Stimulated activated CD8-positive, alpha-beta memory T cell treated with anti-CD3 and anti-CD28 coated beads, Interleukin-4, amount 100 ng/mL, for 48 hours (primary cell): ENCODE measurements around the gene ZBTB4.

Source experiments
- DNase-seq: peaks from one replicate; pipeline ENCODE4 v3.0.0-alpha.2; 2020

Gene ZBTB4

DNA sequence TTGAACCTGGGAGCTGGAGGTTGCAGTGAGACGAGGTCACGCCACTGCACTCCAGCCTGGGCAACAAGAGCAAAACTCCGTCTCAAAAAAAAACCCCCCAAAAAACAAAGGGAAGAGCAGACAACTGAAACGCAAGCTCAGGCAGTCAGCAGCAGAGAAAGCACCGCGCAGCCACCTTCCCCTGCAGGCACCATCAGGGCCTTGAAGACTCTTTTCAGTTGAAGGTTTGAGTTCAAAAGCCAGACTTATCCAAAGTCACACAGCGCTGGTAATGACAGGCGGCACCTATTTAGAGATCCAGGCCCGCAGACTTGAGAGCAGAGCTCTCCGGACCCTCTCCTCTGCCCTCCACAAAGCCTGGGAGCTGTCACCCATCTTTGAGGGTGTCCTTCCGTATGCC lies 11.1 kb downstream of the ZBTB4 start:
- DNase-seq, result no peak

DNA sequence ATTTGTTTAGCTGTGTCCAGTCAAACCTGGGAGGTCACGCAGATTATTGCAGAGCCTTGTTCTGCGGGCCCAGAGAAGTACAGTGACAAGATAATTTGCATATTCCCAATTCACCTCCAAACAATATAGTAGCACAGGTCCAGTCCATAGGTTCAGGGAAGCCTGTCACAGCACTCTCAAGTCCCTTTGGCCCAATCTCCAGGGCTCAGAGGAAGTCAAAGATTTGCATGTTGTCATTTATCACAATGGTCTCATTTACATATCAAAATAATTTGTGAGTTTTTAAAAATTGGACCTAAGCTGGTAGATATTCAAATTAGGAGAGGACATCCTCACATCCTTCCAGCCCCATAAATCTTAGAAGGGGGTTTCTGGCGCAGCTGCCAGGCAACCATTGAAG lies 11.9 kb downstream of the ZBTB4 start:
- no peak for DNase-seq

DNA sequence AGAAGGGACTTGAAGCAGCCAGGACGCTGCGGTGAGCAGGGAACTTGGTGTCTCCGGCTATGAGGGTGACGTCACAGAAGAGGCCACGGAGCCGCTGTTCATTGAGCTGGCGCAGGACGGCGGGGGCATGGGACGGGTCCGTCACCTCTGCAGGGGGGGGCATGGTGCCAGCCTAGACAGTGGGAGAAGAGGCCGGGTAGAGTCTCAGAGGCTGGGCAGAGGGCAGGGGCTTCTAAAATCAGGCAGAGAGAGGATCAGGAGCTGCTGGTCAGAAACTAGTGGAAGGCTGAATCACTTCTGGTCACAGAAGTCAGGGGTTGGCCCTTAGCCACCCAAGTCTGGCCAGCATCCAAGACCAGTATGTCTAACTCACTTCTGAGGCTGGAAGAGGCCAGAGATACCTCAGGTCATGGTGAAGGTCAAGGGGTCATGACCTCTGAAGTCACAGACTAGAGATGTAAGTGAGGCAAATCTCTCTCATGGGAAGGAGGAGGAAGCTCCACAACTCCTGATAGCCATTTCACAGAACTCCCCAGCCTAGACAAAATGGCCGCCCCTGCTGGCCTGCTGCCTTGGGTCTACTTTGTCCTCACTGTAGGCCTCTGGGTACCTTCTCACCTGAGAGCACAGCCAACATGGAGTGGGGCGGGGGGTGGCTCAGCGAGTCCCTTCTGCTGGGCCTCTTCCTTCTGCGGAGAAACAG lies 12.6 kb downstream of the ZBTB4 start:
- no peak for DNase-seq

GRCh38 chr17:7466318-7466638 lies 13.2 kb downstream of the ZBTB4 start:
- no peak for DNase-seq

DNA sequence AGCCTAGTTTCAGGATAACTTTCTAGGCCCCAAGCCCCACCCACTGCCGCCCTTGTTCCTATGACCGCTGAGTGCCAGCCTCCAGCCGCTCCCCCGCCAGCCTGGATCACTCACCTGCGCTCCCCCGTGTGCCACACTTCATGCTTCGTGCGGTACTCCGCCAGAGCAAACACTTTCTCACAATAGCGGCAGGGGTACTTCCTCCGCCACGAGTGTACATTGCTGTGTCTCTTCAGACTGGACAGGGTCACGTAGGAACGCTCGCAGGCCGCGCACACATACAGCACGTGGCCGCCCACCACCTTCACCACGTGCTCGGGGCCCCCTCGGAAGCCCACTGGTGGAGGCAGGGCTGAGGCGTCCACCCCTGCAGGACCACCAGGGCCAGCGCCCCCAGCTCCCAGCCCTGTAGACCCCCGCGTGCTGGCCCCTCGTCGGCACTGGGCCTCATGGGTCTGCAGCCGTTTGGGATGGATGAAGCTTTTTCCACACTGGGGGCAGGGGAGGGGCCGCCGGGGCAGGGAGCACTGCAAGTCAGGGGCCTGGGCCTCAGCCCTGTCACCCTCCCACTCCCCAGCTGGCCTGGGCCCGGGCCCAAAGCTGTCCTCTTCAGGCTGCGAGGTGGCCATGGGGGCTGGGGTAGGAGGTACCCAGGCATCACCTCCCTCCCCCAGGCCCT lies 13.7 kb downstream of the ZBTB4 start:
- DNase-seq, result no peak

DNA sequence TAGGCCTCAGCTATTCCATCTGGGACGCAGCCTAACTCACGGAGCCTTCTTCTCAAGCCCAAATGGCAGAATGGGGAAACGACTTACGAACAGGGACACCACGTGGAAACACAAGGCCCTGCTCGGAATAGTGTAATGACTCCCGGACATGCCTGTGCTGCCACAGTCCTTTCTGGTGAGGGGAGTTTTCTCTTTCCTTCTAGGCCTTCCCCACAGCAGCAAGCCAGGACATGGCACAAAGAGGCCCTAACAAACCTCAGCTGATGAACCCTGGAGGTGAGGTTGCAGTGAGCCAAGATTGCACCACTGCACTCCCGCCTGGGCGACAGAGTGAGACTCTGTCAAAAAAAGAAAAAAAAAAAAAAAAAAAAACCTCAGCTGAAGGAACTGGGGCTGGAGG lies 15.3 kb downstream of the ZBTB4 start:
- DNase-seq, result no peak

- no peak for DNase-seq
Measured at GRCh38 chr17:7463372-7463846, 16.0 kb downstream of the ZBTB4 start.

GRCh38 chr17:7462474-7463371 lies 16.7 kb downstream of the ZBTB4 start:
- no peak for DNase-seq

DNA sequence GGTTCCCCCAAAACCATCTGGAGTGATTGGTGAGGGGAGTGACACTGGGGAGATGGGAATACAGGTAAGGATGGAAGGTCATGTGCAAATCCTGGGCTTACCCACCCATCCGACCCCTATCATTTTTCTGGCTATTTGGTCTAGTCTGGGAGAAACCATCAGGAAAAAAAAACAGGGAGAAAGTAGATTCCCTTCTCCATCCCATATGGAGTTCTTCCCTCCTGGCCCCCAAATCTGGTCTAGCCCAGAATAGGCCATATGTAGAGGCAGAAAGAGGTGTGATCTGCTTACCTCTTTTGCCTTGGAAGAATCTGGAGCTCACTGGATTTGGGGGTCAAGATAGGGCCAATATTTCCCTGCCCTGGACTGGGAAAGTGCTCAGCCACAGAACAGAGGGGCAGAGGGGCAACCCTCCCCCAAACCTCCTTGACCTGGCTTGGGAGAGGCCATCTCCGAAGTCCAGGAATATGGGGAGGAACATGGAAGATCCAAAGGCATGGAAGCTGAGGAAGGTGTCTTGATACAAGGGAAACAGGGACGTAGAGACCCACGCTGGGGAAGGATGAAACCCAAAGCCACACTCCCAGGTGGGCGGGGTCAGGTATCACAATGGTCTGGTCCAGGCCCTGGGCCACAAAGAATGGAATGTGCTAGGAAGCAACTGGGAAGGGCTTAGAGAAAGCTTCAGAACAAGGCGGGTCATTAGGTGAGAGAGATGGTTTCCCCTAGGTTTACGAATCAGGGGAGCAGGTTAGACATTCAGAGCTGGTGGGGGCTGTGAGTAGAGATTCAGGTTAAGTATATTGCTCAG lies 18.4 kb downstream of the ZBTB4 start:
- no peak for DNase-seq

DNA sequence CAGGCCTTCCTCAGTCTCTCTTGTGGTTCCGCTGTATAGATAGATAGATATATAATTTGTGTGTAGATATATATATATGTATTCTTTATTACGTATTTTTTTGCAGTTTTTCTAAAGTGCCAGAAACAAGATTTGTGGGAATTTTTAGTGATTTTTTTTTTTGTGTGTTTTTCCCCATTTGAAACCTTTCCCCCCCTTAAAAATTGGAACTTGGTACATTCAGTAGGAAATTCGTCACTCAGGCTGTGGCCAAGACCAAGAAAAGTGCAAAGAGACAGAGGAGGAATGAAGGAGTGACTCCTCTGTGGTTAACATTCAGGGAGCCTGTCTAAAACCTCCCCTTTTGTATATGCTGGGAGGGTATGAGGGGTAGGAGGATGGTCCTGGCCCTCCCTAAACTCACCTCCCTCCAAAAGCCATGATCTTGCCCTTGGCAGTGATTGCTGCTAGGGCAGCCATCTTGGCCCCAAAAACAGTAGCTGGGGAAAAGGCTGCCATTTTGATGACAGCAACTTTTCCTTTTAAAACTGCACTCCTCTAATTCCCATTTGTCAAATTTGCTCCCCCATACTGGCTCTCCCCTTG lies 19.4 kb downstream of the ZBTB4 start:
- DNase-seq, result no peak

- DNase-seq, result no peak
Measured at GRCh38 chr17:7448461-7448860, 31.0 kb downstream of the ZBTB4 start.

GRCh38 chr17:7445619-7445968 lies 33.8 kb downstream of the ZBTB4 start:
- peak; percentile 52 for DNase-seq

DNA sequence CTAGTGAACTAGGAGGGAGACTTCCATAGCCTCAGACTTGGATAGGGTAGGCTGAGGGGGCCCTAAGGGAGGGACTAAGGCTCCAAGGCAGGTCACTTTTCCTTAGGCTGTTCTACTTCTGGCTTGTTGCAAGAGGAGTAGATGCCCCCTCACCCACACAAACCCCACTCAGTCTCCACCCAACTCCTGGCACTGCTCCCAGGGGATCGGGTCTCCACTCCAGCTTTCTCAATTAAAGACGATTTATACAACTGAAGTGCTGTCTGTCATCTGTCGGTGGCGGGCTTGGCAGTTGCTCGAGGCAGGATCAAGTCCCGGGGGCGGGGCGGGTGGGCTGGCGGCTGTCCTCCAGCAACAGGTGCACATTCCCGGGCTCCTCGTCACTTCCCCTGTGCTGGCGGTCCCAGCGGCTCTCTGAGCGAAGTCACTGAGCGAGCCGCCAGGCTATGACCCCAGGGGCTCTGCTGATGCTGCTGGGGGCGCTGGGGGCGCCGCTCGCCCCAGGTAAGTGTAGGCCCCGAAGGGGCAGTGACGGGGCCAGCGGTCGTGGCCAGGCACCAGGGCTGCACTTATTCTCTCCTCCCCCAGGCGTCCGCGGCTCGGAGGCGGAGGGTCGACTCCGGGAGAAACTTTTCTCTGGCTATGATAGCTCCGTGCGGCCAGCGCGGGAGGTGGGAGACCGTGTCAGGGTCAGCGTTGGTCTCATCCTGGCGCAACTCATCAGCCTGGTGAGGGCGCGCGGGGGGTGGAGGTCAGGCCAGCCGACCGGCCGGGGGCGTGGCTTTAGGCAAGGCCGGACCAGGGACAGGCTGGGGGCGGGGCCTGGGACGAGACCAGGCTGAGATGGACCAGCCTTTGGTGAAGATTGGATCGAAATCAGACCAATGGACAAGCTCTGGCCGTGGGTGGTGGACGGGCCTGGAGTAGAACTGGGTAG lies 34.5 kb downstream of the ZBTB4 start, which contains the start of gene CHRNB1:
CHRNB1 (plus strand) TSS at position 380 of the 937 bp plus-strand sequence; CDS start at position 447, 67 bp downstream.
- peak; percentile 34 for DNase-seq

- no peak for DNase-seq
Measured at GRCh38 chr17:7443499-7444485, 35.6 kb downstream of the ZBTB4 start.

DNA sequence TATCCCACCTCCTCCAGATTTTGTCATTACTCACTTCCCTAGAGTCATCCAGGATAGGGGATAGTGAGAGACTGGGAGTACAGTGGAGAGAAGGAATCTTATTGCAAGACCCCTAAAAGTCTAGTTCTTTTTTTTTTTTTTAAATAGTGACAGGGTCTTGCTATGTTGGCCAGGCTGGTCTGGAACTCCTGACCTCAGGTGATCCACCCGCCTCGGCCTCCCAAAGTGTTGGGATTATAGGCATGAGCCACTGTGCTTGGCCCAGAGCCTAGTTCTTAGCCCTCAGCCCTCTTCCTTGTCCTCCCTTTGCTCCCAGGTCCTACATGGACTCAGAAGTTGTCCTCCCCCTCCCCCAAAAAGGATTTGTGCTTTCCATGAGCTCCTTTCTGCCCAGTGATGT lies 37.3 kb downstream of the ZBTB4 start:
- DNase-seq, result no peak

- no peak for DNase-seq
Measured at GRCh38 chr17:7441266-7441665, 38.2 kb downstream of the ZBTB4 start.

DNA sequence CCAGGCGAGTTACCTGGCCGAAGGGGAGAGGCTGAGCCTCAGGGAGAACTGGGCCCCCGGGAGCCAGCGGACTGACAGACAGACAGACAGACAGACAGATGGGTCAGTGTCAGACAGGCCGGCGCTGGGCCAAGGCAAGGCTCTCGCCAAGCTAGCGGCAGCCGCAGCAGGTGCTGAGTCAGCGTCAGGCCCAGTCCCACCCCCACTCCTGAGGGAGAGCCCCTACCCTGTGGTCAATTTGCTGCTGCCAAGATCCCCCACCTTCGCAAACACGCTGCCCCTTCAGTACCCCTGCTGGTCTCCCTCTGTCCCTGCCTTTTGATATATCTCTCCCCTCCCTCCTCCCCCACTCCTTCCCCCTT lies 38.6 kb downstream of the ZBTB4 start:
- peak; percentile 44 for DNase-seq

DNA sequence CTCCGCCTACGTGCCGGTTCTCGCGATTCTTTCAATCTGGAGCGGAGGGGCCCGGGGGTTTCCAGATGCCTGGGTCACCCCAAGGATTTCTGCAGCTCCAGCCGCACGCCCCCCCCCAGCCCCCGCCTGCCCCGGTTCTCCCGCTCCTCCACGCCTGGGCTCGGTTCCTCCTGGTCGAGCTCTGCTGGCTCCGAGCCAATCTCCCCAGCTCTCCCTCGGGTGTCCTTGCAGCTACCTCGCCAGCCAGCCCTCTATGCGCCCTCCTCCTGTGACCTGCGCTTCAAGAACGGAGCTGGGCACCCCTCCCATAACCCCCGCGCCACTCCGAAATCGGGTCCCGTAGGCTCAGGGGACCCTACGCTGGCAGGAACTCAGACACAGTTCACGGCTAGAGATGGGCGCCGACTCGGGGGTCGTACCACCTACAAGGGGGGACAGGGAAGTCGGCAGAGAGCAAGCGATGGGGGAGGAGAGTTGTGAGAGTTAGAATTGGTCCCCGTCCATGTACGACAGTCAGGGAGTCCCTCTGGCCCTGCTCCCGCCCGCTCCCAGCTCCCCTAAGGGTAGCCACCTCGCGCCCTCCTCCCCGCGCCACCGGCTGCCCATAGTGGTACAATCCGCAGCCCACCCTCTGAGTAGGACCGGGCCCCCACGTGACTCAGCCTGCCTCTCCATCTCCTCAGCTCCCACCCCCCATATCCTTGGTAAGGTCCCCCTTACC lies 39.2 kb downstream of the ZBTB4 start:
- DNase-seq, result peak; percentile 71

DNA sequence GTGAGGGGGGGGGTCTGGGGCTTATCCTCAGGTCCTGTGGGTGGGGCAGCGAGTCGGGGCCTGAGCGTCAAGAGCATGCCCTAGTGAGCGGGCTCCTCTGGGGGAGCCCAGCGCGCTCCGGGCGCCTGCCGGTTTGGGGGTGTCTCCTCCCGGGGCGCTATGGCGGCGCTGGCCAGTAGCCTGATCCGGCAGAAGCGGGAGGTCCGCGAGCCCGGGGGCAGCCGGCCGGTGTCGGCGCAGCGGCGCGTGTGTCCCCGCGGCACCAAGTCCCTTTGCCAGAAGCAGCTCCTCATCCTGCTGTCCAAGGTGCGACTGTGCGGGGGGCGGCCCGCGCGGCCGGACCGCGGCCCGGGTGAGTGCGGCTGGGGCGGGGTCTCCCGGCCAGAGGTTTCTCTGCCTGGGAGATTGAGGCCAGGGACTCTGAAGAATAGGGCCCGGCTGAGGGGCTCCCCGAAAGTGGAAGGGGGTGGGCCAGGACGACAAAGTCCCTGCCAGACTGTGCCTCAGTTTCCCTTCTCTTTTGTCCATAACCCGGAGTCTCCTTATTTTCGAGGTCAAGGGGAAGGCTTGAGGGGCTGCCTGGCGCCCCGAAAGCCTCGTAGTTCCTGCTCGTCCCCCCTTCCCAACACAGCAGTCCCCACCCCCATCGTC lies 39.8 kb downstream of the ZBTB4 start, which contains the start of gene FGF11:
FGF11 (plus strand) TSS at position 51 of the 651 bp plus-strand sequence; CDS start at position 160, 109 bp downstream.
- DNase-seq, result no peak
